ENCODE data around the gene TMUB2.

GRCh38 chr17:44187131-44187899 is 543 bp downstream of the TMUB2 start:
- TF ChIP-seq POLR2A (conservative IDR thresholded peaks at IDR 0.05) (no peak), EP300 (IDR thresholded peaks at IDR 0.05; ENCODE audit: low read length) (no peak), MAFG (tag; conservative IDR thresholded peaks at IDR 0.05) (no peak), DNMT1 (IDR thresholded peaks at IDR 0.05) (no peak), ZNF512 (tag; IDR thresholded peaks at IDR 0.05) (no peak)

All from K562 (cell line).